D341Med (cell line): ENCODE measurements around the gene KBTBD13.

Source experiments
- DNase-seq: peaks from one replicate; pipeline ENCODE4 v3.0.0; 2012; ENCODE audit warnings: low spot score

The KBTBD13 gene

GRCh38 chr15:65115086-65115485 lies 38.5 kb downstream of the KBTBD13 start, which contains the start of gene UBAP1L:
UBAP1L (minus strand) TSS chr15:65115200; CDS start chr15:65106215, 8,985 bp downstream.
- peak; percentile 58 for DNase-seq

DNA sequence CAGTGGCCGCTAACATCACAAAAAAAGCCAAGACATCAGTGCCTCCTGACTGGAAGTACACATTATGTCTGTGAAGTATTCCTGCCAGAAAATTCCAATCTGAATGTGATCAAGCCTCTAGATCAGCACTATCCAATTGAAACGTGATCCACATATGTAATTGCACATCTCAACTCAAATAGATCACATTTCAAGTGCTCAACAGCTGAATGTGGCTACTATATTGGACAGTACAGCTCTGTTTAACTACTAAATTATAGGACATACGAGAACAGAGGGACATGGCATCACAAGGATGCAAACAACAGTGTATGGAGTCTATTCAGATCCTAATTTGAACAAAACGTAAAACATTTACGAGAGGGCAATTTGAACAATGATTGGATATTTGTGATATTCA lies 39.0 kb downstream of the KBTBD13 start:
- no peak for DNase-seq
